Limb (tissue), 2 donors: ENCODE data around the gene NOVA1.

Experiments
- DNase-seq, 2 donors: peaks; one replicate each; pipeline ENCODE4 v3.0.0-alpha.2; 2016; ENCODE audit errors: extremely low spot score in 2 of 2

The NOVA1 gene

DNA sequence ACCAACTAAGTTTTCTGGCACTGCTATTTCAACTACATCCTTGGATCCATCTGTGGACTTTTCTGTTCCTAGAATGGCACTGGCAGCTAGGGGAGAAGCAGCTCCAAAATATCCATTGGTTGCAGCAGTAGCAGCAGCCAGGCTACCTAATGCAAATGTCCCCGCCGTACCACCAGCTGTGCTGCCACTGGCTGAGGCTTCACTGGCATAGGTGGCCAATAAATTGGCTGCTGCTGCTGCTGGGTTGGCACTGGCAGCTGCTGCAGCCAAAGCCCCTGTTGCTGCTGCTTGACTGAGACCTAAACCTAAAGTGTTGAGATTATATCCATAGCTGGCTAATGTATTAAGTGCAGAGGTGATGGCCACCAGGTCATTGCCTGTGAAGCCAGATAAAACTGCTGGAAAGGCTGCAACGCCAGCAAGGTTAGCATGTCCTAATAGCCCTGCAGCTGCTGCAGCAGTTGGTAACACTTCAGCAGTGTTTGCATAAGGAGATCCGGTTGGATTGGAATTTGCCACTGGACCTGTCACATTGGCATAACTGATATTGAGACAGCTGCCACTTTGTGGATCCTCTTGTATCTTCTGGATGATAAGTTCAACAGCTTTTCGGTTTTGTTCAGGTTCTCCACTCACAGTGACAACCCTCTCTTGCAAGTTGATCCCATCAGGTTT lies 149.5 kb downstream of the NOVA1 start:
- no peak for DNase-seq

DNA sequence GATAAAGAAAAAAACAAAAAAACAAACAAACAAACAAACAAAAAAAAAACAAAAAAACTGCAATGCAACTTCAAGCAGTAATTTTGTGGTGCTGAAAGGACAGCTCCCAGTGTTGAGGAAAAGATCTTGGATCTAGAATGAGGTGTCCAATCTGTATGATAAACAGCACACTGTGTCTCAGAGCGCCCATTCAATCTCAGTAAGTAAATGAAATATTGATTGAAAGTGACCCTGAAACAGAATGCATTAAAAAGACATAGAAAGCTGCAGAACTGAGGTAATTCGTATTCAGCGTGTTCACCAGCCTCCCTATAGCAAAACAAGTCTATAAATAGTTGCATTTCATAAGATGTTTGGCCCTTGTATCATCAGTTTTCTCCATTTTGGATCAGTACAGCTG lies 153.0 kb downstream of the NOVA1 start:
- DNase-seq: no peak

DNA sequence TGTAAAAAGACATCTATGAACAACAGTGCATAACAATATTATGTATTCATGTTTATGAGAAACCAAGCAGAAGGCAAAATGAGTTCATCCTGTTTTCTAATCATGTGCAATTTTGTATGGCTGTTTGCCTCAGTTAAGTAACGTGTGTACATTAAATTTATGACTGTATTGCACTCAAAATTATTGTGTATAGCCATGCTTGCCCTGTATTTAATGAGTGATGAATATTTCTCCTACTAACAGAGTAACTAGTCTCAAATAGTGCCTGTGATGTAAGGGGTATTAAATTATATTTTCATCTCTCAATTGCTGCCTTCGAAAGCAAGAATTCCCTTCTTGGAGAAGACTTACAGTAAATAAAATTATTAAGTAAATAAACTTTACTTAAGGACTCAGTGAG lies 154.2 kb downstream of the NOVA1 start:
- DNase-seq: no peak

DNA sequence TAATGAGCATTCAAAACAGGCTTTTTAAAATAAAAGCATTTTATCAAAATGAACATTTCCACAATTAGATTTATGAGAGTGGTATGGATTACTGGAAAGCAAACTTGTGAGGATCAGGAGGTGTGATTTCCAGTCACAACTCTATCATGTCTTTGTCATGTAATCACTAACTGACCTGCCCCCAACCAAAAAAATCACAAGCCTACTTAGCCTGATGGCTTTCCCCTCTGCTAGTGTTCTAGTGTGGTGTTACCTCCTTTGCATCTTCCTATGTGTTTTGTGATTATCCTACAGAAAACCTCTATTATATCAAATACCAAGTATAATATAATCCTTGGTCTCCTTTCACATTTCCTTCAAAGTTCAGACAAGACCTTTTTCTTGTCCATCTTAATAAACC lies 168.6 kb downstream of the NOVA1 start:
- DNase-seq: no peak

DNA sequence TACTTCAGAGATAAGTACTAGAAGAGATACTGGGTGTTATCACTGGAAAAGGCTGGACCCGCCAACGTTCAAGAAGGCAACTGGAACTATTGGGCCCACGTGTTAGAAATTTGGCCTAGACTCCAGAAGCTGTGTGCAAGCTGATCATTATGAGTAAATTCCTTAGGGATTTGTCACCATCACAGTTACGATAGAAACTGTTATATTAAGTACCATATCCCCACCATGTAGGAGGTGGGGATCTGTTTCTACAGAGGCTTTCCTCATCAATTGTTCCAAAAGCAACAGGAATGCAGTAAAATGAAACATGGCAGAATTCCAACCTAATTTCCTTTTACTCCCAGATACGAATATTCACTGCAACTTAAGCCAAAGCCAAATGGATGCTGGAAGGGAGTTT lies 170.7 kb downstream of the NOVA1 start:
- no peak for DNase-seq

DNA sequence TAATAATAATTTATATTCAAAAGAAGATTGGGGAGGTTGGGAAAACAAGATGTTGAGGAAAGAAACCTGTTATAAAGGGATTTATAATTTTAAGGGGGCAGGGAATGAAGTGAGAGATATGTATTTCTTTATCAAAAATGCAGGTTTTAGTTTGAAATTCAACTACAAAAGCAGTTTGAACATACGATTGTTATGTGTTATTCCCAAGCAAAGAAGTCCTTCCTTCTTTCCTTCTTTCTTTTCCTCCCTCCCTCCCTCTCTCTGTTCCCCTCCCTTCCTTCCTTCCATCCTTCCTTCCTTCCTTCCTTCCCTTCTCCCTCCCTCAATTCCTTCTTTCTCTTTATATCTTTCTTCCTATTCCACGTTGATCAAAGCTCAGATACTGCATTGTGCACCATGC lies 173.3 kb downstream of the NOVA1 start:
- no peak for DNase-seq

DNA sequence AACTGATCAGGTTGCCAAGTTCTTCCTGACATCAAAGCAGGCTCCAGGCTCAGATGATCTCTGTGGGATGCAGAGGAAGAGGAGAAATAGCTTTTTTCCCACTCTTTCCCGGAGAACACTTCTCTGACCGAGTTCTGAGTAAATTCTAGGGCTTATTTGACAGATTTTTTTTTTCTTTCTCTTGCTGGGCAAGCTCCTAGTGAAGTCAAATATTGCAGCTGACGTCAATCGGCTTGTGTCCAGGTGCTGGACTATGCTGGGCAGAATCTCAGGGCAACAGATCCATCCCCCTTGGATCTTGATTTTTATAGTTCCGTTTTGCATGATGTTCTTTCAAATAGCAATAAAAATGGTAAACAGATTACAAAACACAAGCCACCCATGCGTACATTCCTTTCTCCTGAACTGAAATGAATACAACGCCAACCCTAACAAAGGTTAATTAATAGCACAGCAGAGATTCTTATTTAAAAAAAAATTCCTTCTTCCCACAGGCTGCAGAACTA lies 182.2 kb downstream of the NOVA1 start:
- no peak for DNase-seq

DNA sequence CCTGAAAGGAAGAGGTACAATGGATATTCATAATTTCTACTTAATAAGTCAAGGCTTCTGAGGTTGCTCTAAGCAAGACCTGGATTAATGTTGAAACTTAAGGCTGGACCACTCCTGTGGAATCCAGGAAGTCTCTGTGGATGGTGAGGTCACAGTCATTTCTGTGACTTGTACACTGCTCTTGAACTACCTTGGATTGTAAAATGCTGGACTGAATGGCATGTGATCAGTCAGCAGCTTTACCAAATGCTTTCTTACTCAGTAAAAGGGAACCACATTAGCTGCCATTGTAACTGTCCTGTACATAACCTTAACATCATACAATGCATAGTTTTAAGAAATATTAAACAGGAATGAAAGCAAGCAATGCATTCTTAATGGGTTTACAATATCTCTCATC lies 182.9 kb downstream of the NOVA1 start:
- no peak for DNase-seq

DNA sequence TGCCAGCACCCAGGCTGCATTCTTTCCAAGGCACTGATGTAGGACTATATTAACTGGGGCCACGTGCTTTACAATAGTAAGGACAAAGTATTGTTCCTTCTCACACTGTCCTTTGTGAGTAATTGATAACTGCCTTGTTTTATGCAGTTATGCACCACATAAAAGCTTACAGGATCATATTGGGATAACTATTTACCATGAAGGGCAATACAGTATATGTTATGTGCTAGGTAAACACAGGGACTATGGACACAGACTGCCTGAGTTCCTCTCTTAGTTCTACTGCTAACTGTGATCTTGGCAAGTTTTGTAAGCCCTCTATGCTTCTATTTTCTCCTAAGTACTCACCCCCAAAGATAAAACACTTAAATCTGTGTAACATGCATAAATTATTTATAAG lies 183.7 kb downstream of the NOVA1 start:
- DNase-seq: no peak

DNA sequence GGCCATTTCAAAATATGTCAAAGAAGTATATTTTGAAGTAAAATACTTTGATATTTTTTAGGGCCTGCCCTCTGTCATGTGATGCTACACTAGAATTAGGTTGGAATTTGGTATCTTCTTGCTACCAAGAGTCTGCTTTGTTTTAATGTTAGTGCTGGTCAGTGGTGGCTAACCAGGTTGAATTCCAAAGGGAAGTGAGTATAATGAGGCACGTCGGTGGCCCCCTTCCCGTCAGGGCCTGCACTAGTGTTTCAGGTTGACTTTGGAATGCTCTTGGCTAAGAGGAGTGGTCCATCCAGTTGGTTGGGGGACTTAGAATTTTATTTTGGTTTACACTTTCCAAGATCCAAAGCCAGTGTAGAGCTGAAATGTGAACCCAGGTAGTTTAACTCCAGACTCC lies 185.4 kb downstream of the NOVA1 start:
- no peak for DNase-seq

DNA sequence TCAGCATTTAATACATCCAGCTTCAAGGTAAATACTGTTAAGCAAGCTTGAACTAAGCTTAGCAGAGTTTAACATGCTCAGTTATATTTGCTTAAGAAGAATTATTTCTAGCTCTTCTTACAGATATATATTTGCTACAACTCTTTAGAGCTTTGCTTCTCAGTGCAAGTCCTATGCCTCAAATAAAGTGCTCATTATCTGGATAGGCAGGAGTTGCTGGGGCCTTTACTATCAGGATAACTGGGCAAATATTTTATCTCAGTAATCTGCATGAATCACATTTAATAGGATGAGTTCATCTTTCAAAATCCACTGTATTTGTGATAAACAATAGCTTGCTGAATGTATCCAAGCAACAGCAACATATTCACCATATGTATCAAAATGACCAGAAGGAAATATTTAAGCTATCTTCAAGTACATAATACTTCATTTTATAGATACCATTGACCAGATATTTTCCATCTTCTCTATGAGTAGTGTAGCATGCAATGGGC lies 187.6 kb downstream of the NOVA1 start:
- no peak for DNase-seq

DNA sequence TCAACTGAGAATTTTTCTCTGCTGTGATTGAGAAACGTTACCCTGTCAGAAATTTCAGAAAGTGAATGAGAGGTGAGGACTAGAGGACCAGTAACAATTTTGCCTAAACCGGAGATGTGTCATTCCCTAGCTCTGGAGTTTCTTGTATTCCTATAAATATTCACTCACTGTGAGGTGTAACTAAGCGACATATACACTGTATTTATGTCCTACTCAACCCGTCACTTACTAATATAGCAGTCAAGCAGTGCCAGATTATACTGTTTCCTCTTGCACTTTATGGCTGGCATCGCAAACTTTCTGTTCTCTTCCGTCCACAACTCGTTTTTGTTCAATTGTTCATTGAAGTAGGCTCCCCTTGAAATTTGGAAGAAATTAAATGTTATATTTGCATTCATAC lies 192.9 kb downstream of the NOVA1 start:
- no peak for DNase-seq

DNA sequence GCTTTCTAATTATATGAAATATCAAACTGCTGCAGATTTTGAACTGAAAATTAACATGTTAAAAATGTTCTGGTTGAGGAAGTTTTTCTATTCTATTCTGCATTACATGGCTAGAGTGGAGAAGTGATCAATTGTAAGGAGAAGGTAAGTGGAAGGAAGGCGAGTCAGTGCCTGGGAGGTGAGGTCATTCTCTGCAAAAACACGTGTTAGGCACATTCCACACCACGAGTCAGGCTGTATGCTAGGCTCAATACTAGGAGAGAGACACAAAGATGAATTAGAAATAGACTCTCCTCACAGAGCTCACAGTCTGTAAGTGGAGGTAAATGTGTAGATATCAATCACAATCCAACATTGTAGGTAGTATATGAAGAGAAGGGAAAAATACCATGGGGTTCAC lies 194.1 kb downstream of the NOVA1 start:
- DNase-seq: no peak

DNA sequence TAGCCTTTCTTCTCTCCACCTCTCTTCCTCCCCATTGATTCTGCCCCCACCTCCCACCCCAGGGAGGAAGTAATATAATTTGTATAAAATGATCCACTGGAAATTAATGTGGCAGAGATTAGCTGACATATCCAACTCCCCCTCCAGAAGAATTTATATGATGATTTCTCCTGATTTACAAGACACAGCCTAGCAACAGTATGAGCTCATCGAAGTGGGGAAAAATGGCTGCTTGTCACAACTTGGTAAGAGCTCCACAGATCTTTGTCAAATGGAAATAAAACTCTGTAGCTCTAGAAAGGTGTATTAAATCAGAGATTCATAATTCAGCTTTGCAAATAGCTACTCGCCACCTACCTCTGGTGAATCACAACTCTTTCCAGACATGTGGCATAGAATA lies 195.7 kb downstream of the NOVA1 start:
- no peak for DNase-seq

DNA sequence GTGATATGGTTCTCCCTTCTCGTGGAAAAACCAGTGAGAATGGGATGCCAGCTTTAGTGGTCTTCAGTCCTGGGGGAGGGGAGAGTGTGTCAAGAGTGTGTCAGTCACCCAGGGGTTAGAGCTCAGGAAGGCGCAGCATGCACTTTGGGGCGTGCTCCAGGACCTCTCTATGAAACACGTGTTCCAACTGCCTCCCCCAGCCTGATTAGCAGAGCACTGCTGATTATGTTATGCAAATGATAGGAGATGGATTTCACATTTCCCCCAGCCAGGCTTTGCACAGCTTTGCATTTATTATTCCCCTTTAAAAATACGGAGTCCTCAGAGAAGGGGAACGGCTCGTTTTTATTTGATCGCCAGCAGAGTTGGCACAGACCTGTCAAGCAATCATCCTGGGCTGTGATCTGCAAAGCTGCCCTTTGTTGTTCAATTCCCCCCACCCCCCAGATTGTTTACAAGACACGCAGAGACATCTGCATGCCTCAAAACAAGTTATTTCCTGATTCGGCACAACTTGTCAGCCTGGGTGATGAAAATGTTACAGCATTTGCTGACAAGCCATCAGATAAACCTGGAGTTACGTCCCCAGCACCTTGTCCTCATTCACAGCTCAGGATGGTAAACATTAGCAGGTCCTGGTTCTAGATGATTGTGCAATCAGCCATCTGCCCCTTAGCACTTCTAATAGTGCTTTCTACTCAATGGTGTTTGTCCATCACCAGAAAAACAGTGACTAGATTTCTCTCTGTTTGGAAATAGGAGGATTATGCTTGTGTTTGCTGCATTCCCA lies 196.5 kb downstream of the NOVA1 start:
- no peak for DNase-seq

DNA sequence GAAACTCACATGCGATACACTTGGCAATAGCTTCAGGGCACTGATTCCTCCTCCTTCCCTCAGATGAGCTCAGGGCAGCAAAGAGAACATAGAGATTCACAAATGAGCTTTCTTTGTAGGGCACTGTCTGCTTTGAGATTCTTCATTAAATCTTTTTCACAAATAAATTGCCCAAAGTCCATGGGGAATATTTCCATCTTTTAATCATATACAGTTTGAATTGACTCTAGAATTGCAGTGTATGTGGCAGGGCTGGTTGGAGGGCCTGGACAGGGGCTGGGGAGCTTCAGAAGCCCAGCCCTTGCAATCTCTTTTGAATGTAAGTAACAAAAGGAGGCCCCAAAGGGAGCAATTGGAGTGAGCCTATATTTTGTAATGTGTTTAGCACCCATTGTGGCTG lies 197.5 kb downstream of the NOVA1 start:
- DNase-seq: no peak

DNA sequence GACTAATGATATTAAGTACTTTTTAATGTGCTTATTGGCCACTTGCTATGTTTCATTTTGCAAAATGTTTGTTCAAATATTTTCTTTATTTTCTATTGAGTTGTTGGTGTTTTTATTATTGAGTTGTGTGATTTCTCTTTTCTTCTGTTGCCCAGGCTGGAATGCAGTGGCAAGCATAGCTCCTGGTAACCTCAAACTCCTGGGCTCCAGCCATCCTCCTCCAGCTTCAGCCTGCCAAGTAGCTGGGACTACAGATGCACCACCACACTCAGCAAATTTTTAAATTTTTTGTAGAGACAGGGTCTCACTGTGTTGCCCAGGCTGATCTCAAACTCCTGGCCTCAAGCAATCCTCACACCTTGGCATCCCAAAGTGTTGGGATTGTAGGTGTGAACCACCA lies 199.2 kb downstream of the NOVA1 start:
- no peak for DNase-seq
